Trophoblast cell (in vitro differentiated cells and primary cell): ENCODE results near the gene SMTN.

ENCODE experiments used
- DNase-seq, 2 donors: peaks; one replicate each; pipeline ENCODE4 v3.0.0-alpha.2; 2016
- H2AFZ ChIP-seq: 2 replicates; pipeline ENCODE4 v1.6.1; 2013; ENCODE audit warnings: low read length, moderate library complexity, mild to moderate bottlenecking; ENCODE audit not compliant: insufficient read depth, poor library complexity
- H2AK5ac ChIP-seq: 2 replicates; pipeline ENCODE4 v1.6.1; 2013; ENCODE audit warnings: mild to moderate bottlenecking, low read length
- H2BK120ac ChIP-seq: 2 replicates; pipeline ENCODE4 v1.6.1; 2013; ENCODE audit warnings: low read length, mild to moderate bottlenecking, moderate library complexity; ENCODE audit not compliant: insufficient read depth, poor library complexity
- H2BK12ac ChIP-seq: 2 replicates; pipeline ENCODE4 v1.6.1; 2013; ENCODE audit warnings: mild to moderate bottlenecking, low read length, moderate library complexity
- H2BK5ac ChIP-seq: 2 replicates; pipeline ENCODE4 v1.6.1; 2013; ENCODE audit warnings: low read length, low read depth, moderate library complexity, mild to moderate bottlenecking; ENCODE audit not compliant: poor library complexity
- H3K14ac ChIP-seq: 2 replicates; pipeline ENCODE4 v1.6.1; 2013; ENCODE audit warnings: mild to moderate bottlenecking, low read length
- H3K18ac ChIP-seq: 2 replicates; pipeline ENCODE4 v1.6.1; 2013; ENCODE audit warnings: mild to moderate bottlenecking, low read length
- H3K23ac ChIP-seq: 2 replicates; pipeline ENCODE4 v1.6.1; 2013; ENCODE audit warnings: low read length
- H3K27ac ChIP-seq: 2 replicates; pipeline ENCODE4 v1.5.1; 2013; ENCODE audit warnings: low read depth, mild to moderate bottlenecking, inconsistent platforms, low read length, moderate library complexity
- H3K27me3 ChIP-seq: 2 replicates; pipeline ENCODE4 v1.6.1; 2013; ENCODE audit warnings: inconsistent platforms, mild to moderate bottlenecking, low read length, moderate library complexity; ENCODE audit not compliant: insufficient read depth
- H3K36me3 ChIP-seq, 2 experiments: 1 replicate in 1 of 2; 2 replicates in 1 of 2; pipeline ENCODE4 v1.6.1; 2013; ENCODE audit warnings: low read length in 2 of 2, mild to moderate bottlenecking in 2 of 2, moderate library complexity in 1 of 2; ENCODE audit not compliant: insufficient read depth in 2 of 2, control insufficient read depth in 1 of 2
- H3K4ac ChIP-seq: 2 replicates; pipeline ENCODE4 v1.6.1; 2013; ENCODE audit warnings: low read depth, mild to moderate bottlenecking, low read length, moderate library complexity
- H3K4me1 ChIP-seq, 2 experiments: 1 replicate in 1 of 2; 2 replicates in 1 of 2; pipeline ENCODE4 v1.6.1; 2013; ENCODE audit warnings: low read length in 2 of 2, mild to moderate bottlenecking in 2 of 2, moderate library complexity in 1 of 2; ENCODE audit not compliant: insufficient read depth in 2 of 2, control insufficient read depth in 1 of 2
- H3K4me2 ChIP-seq: 2 replicates; pipeline ENCODE4 v1.6.1; 2013; ENCODE audit warnings: inconsistent platforms, mild to moderate bottlenecking, low read length, moderate library complexity
- H3K4me3 ChIP-seq: 2 replicates; pipeline ENCODE4 v1.5.1; 2013; ENCODE audit warnings: mild to moderate bottlenecking, low read depth, low read length, inconsistent platforms
- H3K79me1 ChIP-seq: one replicate; pipeline ENCODE4 v1.6.1; 2013; ENCODE audit warnings: low read length
- H3K79me2 ChIP-seq: 2 replicates; pipeline ENCODE4 v1.6.1; 2013; ENCODE audit warnings: low read length, mild to moderate bottlenecking; ENCODE audit not compliant: control insufficient read depth, insufficient read depth, poor library complexity
- H3K9ac ChIP-seq: 2 replicates; pipeline ENCODE4 v1.6.1; 2013; ENCODE audit warnings: mild to moderate bottlenecking, low read length
- H3K9me3 ChIP-seq: 2 replicates; pipeline ENCODE4 v1.6.1; 2013; ENCODE audit warnings: low read depth, mild to moderate bottlenecking, control low read depth, inconsistent platforms, low read length; ENCODE audit not compliant: insufficient read depth
- H4K12ac ChIP-seq: 2 replicates; pipeline ENCODE4 v1.6.1; 2013; ENCODE audit warnings: low read depth, mild to moderate bottlenecking, low read length, moderate library complexity
- H4K8ac ChIP-seq: 2 replicates; pipeline ENCODE4 v1.6.1; 2013; ENCODE audit warnings: low read depth, mild to moderate bottlenecking, low read length, moderate library complexity
- H4K91ac ChIP-seq: one replicate; pipeline ENCODE4 v1.6.1; 2013; ENCODE audit warnings: low read depth, mild to moderate bottlenecking, low read length, moderate library complexity
- WGBS: extraction: QIAGEN DNeasy Blood & Tissue Kit; methylation state at CpG from one replicate; pipeline ENCODE4 v1.1.7; 2013; ENCODE audit warnings: missing lambda C conversion rate; ENCODE audit not compliant: insufficient read length, insufficient coverage; ENCODE audit errors: extremely low coverage; 5-methylcytosine and 5-hydroxymethylcytosine counted together

SMTN gene

DNA sequence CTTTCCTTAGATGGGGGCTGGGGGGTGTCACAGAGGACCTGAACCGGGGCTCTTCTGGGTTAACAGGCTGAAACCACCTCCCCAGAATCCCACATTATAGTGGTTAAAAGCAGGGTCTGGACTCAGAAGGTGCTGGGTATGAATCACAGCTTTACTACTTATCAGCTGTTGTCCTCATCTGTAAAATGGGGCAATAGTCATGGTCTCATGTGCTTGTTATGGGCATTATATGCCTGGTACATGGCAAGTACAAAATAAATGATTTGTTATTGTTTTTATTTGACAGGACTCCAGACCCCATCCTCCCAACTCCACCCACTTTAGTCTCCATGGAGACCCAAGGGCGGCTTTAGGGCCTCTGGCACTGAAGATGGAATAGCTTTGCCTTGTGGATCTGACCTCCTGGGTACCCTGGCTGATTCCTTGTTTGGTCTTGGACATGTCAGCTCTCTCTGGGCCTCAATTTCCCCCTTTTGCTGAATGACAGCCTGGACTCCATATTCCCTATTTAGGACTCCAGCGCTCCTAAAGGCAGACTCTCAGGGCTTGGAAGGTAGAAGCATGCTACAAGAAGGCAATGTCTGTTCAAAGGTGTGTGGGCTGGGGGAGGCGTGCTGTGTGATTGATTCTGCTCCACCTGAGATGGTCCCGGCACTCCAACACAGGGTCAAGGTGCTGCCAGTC, 812 bp upstream of the SMTN start:
- WGBS: no CpG with 5 or more reads among the region's 5 CpGs
- Histone ChIP-seq H3K9ac (peak overlapping the region; percentile 78), H3K9me3 (peaks cover 3% of the 10 kb centered on the region), H3K4me1 (peaks cover 29 to 36% of the 10 kb centered on the region in 2 experiments), H2AFZ (peak overlapping the region; percentile 83), H3K79me2 (peaks cover 21% of the 10 kb centered on the region), H4K8ac (peak overlapping the region; percentile 78), H2BK5ac (peak overlapping the region; percentile 86), H3K27me3 (no peaks in the 10 kb centered on the region), H2BK12ac (no peak overlapping the region), H3K79me1 (peaks cover 24% of the 10 kb centered on the region), H3K18ac (peak overlapping the region; percentile 2), H3K4me2 (peak overlapping the region; percentile 67), H2BK120ac (no peak overlapping the region), H3K23ac (no peak overlapping the region), H2AK5ac (no peak overlapping the region), H3K27ac (no peak overlapping the region), H4K91ac (peak overlapping the region; percentile 1), H3K4me3 (peak overlapping the region; percentile 76), H3K36me3 (peaks cover 6 to 7% of the 10 kb centered on the region in 2 experiments), H3K4ac (no peak overlapping the region), H3K14ac (peak overlapping the region; percentile 10), H4K12ac (peak overlapping the region; percentile 62)
- DNase-seq: peak in 1 of 2 donors; percentile 12

DNA sequence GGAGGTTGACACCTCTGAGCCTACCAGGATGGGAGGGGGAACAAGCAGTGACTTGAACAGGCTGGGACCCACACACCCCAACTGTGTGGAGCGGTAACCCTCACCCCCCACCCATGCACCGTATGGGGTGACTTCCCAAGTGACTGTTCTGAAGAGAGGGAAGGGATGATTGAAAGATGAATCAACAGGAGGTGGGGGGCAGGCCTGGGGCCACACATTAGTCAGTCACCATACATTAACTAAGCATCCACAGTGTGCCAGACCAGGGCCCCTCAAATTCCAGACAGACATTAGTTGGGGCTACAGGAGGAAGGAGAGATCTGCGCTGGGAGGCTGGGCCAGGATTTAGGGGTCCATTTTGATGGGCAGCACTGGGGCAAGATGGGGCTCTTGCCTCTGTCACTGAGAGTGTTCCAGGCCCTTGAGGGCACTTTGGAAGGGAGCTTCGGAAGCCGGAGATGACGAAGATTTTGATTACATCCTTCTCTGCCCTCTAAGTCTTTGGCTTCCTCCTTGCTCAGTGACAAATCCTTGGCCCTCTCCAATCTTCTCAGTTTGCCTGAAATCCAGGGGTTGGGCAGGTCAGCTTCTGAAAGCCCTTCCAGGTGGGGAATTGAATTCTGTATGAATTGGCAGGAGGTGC, 966 bp downstream of the SMTN start:
- no peak overlapping the region for H2BK5ac ChIP-seq
- H3K18ac ChIP-seq: peak overlapping the region; percentile 67
- peak overlapping the region; percentile 66 for H3K4me2 ChIP-seq
- H4K8ac ChIP-seq: peak overlapping the region; percentile 3
- H3K14ac ChIP-seq: peak overlapping the region; percentile 95
- peaks cover 21% of the 10 kb centered on the region for H3K79me2 ChIP-seq
- peak overlapping the region; percentile 14 for H2BK120ac ChIP-seq
- no peaks in the 10 kb centered on the region for H3K27me3 ChIP-seq
- peaks cover 9 to 17% of the 10 kb centered on the region in 2 experiments for H3K36me3 ChIP-seq
- no peak overlapping the region for H3K27ac ChIP-seq
- H2BK12ac ChIP-seq: peak overlapping the region; percentile 41
- no peak overlapping the region for H4K12ac ChIP-seq
- peaks cover 3% of the 10 kb centered on the region for H3K9me3 ChIP-seq
- DNase-seq: peak in 1 of 2 donors; percentile 21
- H3K4me1 ChIP-seq: peaks cover 29 to 36% of the 10 kb centered on the region in 2 experiments
- WGBS: no CpG with 5 or more reads among the region's 6 CpGs
- H4K91ac ChIP-seq: peak overlapping the region; percentile 36
- peaks cover 27% of the 10 kb centered on the region for H3K79me1 ChIP-seq
- H2AFZ ChIP-seq: no peak overlapping the region
- peak overlapping the region; percentile 67 for H2AK5ac ChIP-seq
- H3K9ac ChIP-seq: peak overlapping the region; percentile 28
- peak overlapping the region; percentile 91 for H3K4me3 ChIP-seq
- peak overlapping the region; percentile 71 for H3K4ac ChIP-seq
- no peak overlapping the region for H3K23ac ChIP-seq

DNA sequence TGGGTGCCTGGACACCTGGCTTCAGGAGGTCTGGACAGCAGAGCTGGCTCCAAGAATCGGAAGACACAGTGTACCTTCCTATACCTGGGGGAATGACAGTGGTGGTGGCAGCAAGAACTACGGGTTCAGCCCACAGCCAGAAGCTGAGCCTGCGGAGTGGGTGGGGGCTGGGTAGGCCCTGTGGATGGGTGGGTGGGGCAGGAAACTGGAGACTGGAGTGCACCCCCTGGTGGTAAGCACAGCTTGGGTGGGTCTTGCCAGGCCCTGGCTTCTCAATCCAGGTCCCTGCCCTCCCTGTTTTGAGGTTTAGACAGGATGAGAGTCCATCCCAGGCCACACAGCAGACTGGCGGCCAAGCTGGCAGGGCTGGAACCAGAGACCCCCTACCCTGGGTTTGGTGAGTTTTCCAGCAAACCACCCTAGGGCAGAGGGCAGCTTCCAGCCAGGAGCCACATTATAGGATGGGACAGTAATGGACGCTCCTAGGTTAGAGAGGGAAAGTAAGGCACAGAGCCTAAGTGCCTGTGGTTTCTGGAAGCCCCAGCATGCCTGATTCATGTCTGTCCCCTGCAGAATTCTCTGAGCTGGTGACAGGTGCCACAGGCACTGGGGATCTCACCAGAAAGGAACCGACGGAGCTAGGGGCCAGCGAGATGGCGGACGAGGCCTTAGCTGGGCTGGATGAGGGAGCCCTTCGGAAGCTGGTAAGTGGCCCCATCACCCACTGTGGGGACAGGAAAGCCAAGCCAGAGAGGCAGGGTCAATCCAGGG, 1.7 kb downstream of the SMTN start:
- H4K8ac ChIP-seq: no peak overlapping the region
- peaks cover 27% of the 10 kb centered on the region for H3K79me1 ChIP-seq
- peaks cover 21% of the 10 kb centered on the region for H3K79me2 ChIP-seq
- H2BK120ac ChIP-seq: no peak overlapping the region
- peak overlapping the region; percentile 49 for H3K4ac ChIP-seq
- H3K27ac ChIP-seq: no peak overlapping the region
- H3K4me2 ChIP-seq: peak overlapping the region; percentile 66
- H4K91ac ChIP-seq: peak overlapping the region; percentile 45
- no peak overlapping the region for H3K9ac ChIP-seq
- H3K4me3 ChIP-seq: no peak overlapping the region
- peaks cover 16 to 24% of the 10 kb centered on the region in 2 experiments for H3K36me3 ChIP-seq
- H3K27me3 ChIP-seq: no peaks in the 10 kb centered on the region
- H2AFZ ChIP-seq: no peak overlapping the region
- peaks cover 29 to 34% of the 10 kb centered on the region in 2 experiments for H3K4me1 ChIP-seq
- no peak overlapping the region for H3K23ac ChIP-seq
- no peak overlapping the region for H2BK5ac ChIP-seq
- no CpG with 5 or more reads among the region's 11 CpGs for whole genome bisulfite sequencing
- H2BK12ac ChIP-seq: peak overlapping the region; percentile 41
- H2AK5ac ChIP-seq: peak overlapping the region; percentile 67
- peak overlapping the region; percentile 52 for H3K14ac ChIP-seq
- DNase-seq: peak; percentile 44 to 67
- peak overlapping the region; percentile 27 for H4K12ac ChIP-seq
- peaks cover 3% of the 10 kb centered on the region for H3K9me3 ChIP-seq
- peak overlapping the region; percentile 41 for H3K18ac ChIP-seq

DNA sequence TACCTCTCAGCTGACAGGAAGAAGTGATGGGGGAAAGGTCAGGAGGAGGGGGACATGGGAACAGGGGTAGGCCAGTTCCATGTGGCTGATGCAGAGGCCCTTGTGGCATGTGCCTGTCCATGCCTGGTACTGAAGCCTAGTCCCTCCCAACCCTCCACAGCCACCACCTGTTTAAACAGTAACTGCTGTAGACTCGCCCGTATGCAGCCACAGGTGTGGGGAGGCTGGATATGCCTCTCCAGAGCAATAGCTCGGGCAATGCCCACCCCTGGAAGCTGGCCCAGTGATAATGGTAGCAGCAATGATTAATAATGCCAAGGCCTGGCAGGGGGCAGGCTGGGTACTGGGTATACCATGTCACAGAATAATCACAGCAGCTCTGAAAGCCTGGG, 2.3 kb downstream of the SMTN start:
- H2AFZ ChIP-seq: no peak overlapping the region
- no CpG with 5 or more reads among the region's 3 CpGs for WGBS
- peaks cover 7% of the 10 kb centered on the region for H3K9me3 ChIP-seq
- H3K4me2 ChIP-seq: no peak overlapping the region
- H3K27ac ChIP-seq: no peak overlapping the region
- H3K18ac ChIP-seq: peak overlapping the region; percentile 3
- no peak overlapping the region for H4K12ac ChIP-seq
- no peak overlapping the region for H3K14ac ChIP-seq
- peaks cover 29 to 34% of the 10 kb centered on the region in 2 experiments for H3K4me1 ChIP-seq
- H3K79me2 ChIP-seq: peaks cover 21% of the 10 kb centered on the region
- no peak overlapping the region for H3K4me3 ChIP-seq
- no peak overlapping the region for H3K23ac ChIP-seq
- peaks cover 27% of the 10 kb centered on the region for H3K79me1 ChIP-seq
- H2BK12ac ChIP-seq: no peak overlapping the region
- H3K9ac ChIP-seq: no peak overlapping the region
- H4K91ac ChIP-seq: no peak overlapping the region
- no peaks in the 10 kb centered on the region for H3K27me3 ChIP-seq
- peaks cover 22 to 30% of the 10 kb centered on the region in 2 experiments for H3K36me3 ChIP-seq
- H2BK5ac ChIP-seq: no peak overlapping the region
- peak in 1 of 2 donors; percentile 15 for DNase-seq
- no peak overlapping the region for H2AK5ac ChIP-seq
- no peak overlapping the region for H3K4ac ChIP-seq
- H4K8ac ChIP-seq: no peak overlapping the region
- no peak overlapping the region for H2BK120ac ChIP-seq
